Neural crest cell (in vitro differentiated cells): ENCODE results near the gene OSBPL10. TPM values are rescaled to one million over a fixed set of nuclear protein-coding genes. Genes with fewer than 3 reads are reported as not detected.

Source experiments
- DNase-seq: peaks from one replicate; pipeline ENCODE4 v3.0.0; 2021; ENCODE audit warnings: low read depth, mixed read lengths, low spot score
- H3K27ac Mint-ChIP-seq: one replicate; pipeline ENCODE4 v1.8.0; 2021; ENCODE audit warnings: mild to moderate bottlenecking, mixed read lengths; ENCODE audit not compliant: unreplicated experiment
- H3K27me3 Mint-ChIP-seq: 2 replicates; pipeline ENCODE4 v1.8.0; 2021; ENCODE audit warnings: low read depth, mild to moderate bottlenecking, mixed read lengths
- H3K36me3 Mint-ChIP-seq: 2 replicates; pipeline ENCODE4 v1.8.0; 2021; ENCODE audit warnings: low read depth, mild to moderate bottlenecking, mixed read lengths
- H3K4me1 Mint-ChIP-seq: 2 replicates; pipeline ENCODE4 v1.8.0; 2021; ENCODE audit warnings: mixed read lengths
- H3K4me3 Mint-ChIP-seq: one replicate; pipeline ENCODE4 v1.8.0; 2021; ENCODE audit warnings: mild to moderate bottlenecking, mixed read lengths
- H3K9me3 Mint-ChIP-seq: 2 replicates; pipeline ENCODE4 v1.8.0; 2021; ENCODE audit warnings: mixed read lengths
- CTCF ChIP-seq: fragments of 200-600 bp; sonication (generic); conservative IDR thresholded peaks from 2 replicates; pipeline ENCODE4 v1.5.0; 2021; ENCODE audit warnings: antibody characterized with exemption, mild to moderate bottlenecking
- total RNA-seq: library from RNA; stranded (reverse); gene quantifications from 2 replicates; pipeline ENCODE4 v1.2.1, GENCODE V29; 2021

OSBPL10 gene
- total RNA-seq, 1 donor from 2014 or later: 18.7 TPM

- H3K27me3 Mint-ChIP-seq: peaks cover 28% of the 10 kb centered on the region
- no peak for TF ChIP-seq CTCF
- no peak for DNase-seq
- H3K4me1 Mint-ChIP-seq: peaks cover 20% of the 10 kb centered on the region
- H3K27ac Mint-ChIP-seq: no peak overlapping the region
- H3K9me3 Mint-ChIP-seq: no peaks in the 10 kb centered on the region
- peaks cover 3% of the 10 kb centered on the region for H3K36me3 Mint-ChIP-seq
- no peak overlapping the region for H3K4me3 Mint-ChIP-seq
Observed at GRCh38 chr3:31976302-31976701, 4.8 kb downstream of the OSBPL10 start.

GRCh38 chr3:31974964-31975363 lies 6.1 kb downstream of the OSBPL10 start:
- Mint-ChIP-seq H3K27ac (no peak overlapping the region), H3K4me3 (no peak overlapping the region), H3K27me3 (peaks cover 21% of the 10 kb centered on the region), H3K36me3 (peaks cover 3% of the 10 kb centered on the region), H3K4me1 (peaks cover 30% of the 10 kb centered on the region), H3K9me3 (no peaks in the 10 kb centered on the region)
- TF ChIP-seq CTCF: no peak
- no peak for DNase-seq

GRCh38 chr3:31974471-31974870 lies 6.6 kb downstream of the OSBPL10 start:
- H3K36me3 Mint-ChIP-seq: peaks cover 3% of the 10 kb centered on the region
- H3K27ac Mint-ChIP-seq: no peak overlapping the region
- no peak overlapping the region for H3K4me3 Mint-ChIP-seq
- no peak for TF ChIP-seq CTCF
- H3K9me3 Mint-ChIP-seq: no peaks in the 10 kb centered on the region
- DNase-seq: no peak
- H3K4me1 Mint-ChIP-seq: peaks cover 29% of the 10 kb centered on the region
- peaks cover 18% of the 10 kb centered on the region for H3K27me3 Mint-ChIP-seq

- DNase-seq: no peak
- H3K9me3 Mint-ChIP-seq: no peaks in the 10 kb centered on the region
- no peak overlapping the region for H3K4me3 Mint-ChIP-seq
- TF ChIP-seq CTCF: no peak
- peaks cover 11% of the 10 kb centered on the region for H3K27me3 Mint-ChIP-seq
- peaks cover 31% of the 10 kb centered on the region for H3K4me1 Mint-ChIP-seq
- H3K27ac Mint-ChIP-seq: no peak overlapping the region
- H3K36me3 Mint-ChIP-seq: peaks cover 3% of the 10 kb centered on the region
Observed at GRCh38 chr3:31973837-31974236, 7.2 kb downstream of the OSBPL10 start.

- no peak for TF ChIP-seq CTCF
- Mint-ChIP-seq H3K27me3 (peaks cover 9% of the 10 kb centered on the region), H3K4me3 (no peak overlapping the region), H3K9me3 (no peaks in the 10 kb centered on the region), H3K36me3 (peaks cover 3% of the 10 kb centered on the region), H3K27ac (peak overlapping the region; percentile 36), H3K4me1 (peaks cover 38% of the 10 kb centered on the region)
- no peak for DNase-seq
Observed at GRCh38 chr3:31973081-31973480, 8.0 kb downstream of the OSBPL10 start.

- Mint-ChIP-seq H3K27ac (no peak overlapping the region), H3K36me3 (no peaks in the 10 kb centered on the region), H3K27me3 (no peaks in the 10 kb centered on the region), H3K4me3 (no peak overlapping the region), H3K9me3 (no peaks in the 10 kb centered on the region), H3K4me1 (peaks cover 48% of the 10 kb centered on the region)
- no peak for TF ChIP-seq CTCF
- no peak for DNase-seq
Observed at GRCh38 chr3:31971607-31972006, 9.5 kb downstream of the OSBPL10 start.
